ENCODE results near the gene DLG2. TPM values are rescaled to one million over a fixed set of nuclear protein-coding genes. Genes with fewer than 3 reads are reported as not detected.

The DLG2 gene
- total RNA-seq, 4 donors from 2014 or later = 2.9 to 30.2 (median 22.6) TPM

DNA sequence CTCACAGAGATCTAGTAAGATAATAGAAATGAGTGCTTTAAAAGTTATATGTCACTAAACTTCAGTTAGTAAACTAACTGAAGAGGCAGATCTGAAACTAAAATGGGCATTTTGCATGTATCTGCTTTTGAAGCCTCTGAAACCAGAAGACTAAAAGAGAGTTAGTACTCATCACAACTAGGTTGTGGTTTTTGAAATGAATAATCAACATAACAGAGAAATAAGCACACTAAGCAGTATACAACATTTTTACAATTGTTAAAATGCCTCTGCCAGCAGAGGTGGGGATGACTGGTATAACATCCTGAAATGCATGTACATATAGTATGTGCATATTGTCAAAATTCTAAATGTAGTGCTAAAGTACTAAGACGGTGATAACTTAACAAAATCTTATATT is 564.5 kb downstream of the DLG2 start:
- no peaks in the 10 kb centered on the region for H3K9me3 ChIP-seq
- DNase-seq = no peak
- H3K4me3 ChIP-seq = no peak overlapping the region
- H3K27me3 ChIP-seq = no peaks in the 10 kb centered on the region
- no peaks in the 10 kb centered on the region for H3K36me3 ChIP-seq
- no peaks in the 10 kb centered on the region for H3K4me1 ChIP-seq
- no peak overlapping the region for H3K27ac ChIP-seq
- intact Hi-C loops (cut with DNase I; ENCODE audit: low total_unique reads) = no loop called here
- TF ChIP-seq, protein P1, sequence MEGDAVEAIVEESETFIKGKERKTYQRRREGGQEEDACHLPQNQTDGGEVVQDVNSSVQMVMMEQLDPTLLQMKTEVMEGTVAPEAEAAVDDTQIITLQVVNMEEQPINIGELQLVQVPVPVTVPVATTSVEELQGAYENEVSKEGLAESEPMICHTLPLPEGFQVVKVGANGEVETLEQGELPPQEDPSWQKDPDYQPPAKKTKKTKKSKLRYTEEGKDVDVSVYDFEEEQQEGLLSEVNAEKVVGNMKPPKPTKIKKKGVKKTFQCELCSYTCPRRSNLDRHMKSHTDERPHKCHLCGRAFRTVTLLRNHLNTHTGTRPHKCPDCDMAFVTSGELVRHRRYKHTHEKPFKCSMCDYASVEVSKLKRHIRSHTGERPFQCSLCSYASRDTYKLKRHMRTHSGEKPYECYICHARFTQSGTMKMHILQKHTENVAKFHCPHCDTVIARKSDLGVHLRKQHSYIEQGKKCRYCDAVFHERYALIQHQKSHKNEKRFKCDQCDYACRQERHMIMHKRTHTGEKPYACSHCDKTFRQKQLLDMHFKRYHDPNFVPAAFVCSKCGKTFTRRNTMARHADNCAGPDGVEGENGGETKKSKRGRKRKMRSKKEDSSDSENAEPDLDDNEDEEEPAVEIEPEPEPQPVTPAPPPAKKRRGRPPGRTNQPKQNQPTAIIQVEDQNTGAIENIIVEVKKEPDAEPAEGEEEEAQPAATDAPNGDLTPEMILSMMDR (IDR thresholded peaks at IDR 0.05) = no peak
- no peak for TF ChIP-seq POLR2A (IDR thresholded peaks at IDR 0.05)

DNA sequence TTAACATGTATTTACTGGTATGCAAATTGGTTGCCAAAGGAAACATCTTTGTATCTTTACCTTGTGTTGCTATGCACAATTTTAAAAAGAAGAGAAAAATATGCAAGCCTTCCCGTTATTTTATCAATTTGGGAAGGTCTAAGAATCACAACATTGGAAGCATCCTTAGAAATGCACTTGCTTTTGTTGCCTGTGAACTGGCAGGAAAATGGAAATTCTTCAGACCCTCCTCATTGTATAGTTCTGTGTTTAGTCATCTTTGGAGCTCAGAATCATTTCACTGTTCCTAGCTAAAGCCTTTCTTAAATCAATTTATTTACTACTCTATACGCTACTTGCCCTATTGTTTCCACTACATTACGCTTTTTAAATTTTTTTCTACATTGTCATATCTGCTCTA is 574.5 kb downstream of the DLG2 start:
- intact Hi-C loops (cut with DNase I; ENCODE audit: low total_unique reads) = no loop called here

DNA sequence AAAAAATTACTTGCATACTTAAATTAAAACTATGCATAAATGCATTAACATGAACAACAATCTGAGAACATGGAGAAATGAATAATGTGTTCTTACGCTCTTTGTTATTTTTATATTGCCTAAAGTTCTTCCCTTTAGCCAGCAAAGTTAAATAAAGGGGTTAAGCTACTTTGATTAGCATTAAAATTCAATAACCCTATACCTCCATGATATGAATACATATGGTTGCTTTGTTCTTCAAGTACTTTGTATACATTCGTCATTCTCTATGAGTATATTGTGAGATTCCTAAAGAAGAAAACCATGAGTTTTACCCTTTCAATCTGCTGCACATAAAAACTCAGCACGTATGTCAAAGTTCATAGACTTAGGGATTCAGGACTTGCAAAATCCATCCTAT is 578.3 kb downstream of the DLG2 start:
- no peaks in the 10 kb centered on the region for H3K36me3 ChIP-seq
- H3K4me3 ChIP-seq = no peak overlapping the region
- H3K9me3 ChIP-seq = no peaks in the 10 kb centered on the region
- no peak for DNase-seq
- H3K4me1 ChIP-seq = no peaks in the 10 kb centered on the region
- TF ChIP-seq, protein P1 (IDR thresholded peaks at IDR 0.05) = no peak
- no peak for TF ChIP-seq POLR2A (IDR thresholded peaks at IDR 0.05)
- H3K27me3 ChIP-seq = no peaks in the 10 kb centered on the region
- no peak overlapping the region for H3K27ac ChIP-seq
- intact Hi-C loops (cut with DNase I; ENCODE audit: low total_unique reads) = no loop called here

More for the DNA sequence above, 574.5 kb downstream of the DLG2 start:
- Histone ChIP-seq H3K27me3 (no peaks in the 10 kb centered on the region), H3K4me3 (no peak overlapping the region), H3K4me1 (no peaks in the 10 kb centered on the region), H3K27ac (no peak overlapping the region), H3K9me3 (no peaks in the 10 kb centered on the region), H3K36me3 (no peaks in the 10 kb centered on the region)
- TF ChIP-seq, protein P1 (IDR thresholded peaks at IDR 0.05) = no peak
- TF ChIP-seq POLR2A (IDR thresholded peaks at IDR 0.05) = no peak
- no peak for DNase-seq

DNA sequence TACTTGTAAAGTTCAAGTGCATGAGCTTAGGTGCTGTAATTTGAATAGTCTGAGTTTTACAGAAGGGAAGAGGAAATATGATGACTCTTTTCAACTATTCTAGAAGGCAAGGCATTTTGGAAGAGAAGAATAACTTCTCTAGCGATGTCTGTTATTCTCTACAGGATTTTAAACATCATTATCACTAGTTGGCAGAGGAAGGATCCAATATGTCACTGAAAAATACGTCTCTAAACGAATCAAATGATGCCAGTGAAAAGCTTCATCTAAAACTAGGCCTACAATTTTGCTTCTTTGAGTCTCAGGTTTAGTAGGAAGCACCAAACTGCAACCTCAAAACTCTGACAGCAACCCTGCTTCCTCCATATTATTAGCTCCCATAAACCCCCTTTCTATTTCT is 581.4 kb downstream of the DLG2 start:
- Histone ChIP-seq H3K36me3 (no peaks in the 10 kb centered on the region), H3K4me3 (no peak overlapping the region), H3K27ac (no peak overlapping the region), H3K27me3 (no peaks in the 10 kb centered on the region), H3K4me1 (no peaks in the 10 kb centered on the region), H3K9me3 (no peaks in the 10 kb centered on the region)
- DNase-seq = no peak
- intact Hi-C loops (cut with DNase I; ENCODE audit: low total_unique reads) = no loop called here
- TF ChIP-seq, protein P1 (IDR thresholded peaks at IDR 0.05) = no peak
- no peak for TF ChIP-seq POLR2A (IDR thresholded peaks at IDR 0.05)

DNA sequence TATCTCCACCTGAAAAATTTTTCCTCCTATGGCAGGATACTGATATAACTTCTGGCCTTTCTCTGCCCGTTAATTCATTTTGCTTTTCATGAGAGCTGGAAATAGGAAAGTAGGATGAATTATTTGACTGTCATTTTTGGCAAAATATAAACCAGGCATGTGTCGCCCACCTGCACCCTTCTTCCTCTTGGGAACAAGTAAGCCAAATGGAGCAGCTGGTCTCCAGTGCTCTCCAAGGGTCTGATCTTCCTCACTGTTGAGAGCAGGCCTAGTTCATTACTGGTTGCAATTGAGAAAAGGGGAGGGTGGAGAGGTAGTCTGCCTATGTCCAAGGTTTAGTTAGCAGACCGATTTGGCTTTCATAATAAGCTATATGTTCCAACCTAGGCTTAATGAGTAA is 582.2 kb downstream of the DLG2 start:
- no peaks in the 10 kb centered on the region for H3K27me3 ChIP-seq
- H3K4me3 ChIP-seq = no peak overlapping the region
- no peaks in the 10 kb centered on the region for H3K36me3 ChIP-seq
- intact Hi-C loops (cut with DNase I; ENCODE audit: low total_unique reads) = no loop called here
- H3K4me1 ChIP-seq = no peaks in the 10 kb centered on the region
- H3K27ac ChIP-seq = no peak overlapping the region
- H3K9me3 ChIP-seq = no peaks in the 10 kb centered on the region
- DNase-seq = no peak
- no peak for TF ChIP-seq POLR2A (IDR thresholded peaks at IDR 0.05)
- TF ChIP-seq, protein P1 (IDR thresholded peaks at IDR 0.05) = no peak

All from uterus (tissue), 4 donors.